GM12864 (cell line): ENCODE data around the gene ST8SIA6.
"Not testable (repeated sequence)": the region's sequence is repeated elsewhere in the genome, so short reads cannot be mapped to it uniquely, and the experiment has no call there.

Experiments used
- DNase-seq: peaks from one replicate; pipeline ENCODE4 v3.0.0-alpha.2; 2011; ENCODE audit warnings: low read depth
- H3K4me3 ChIP-seq: 2 replicates; pipeline ENCODE4 v1.5.1; 2011; ENCODE audit warnings: mild to moderate bottlenecking, low read depth, low read length, control low read depth
- CTCF ChIP-seq: IDR thresholded peaks from 2 replicates; pipeline ENCODE4 v1.5.1; 2011; ENCODE audit warnings: low read depth, mild to moderate bottlenecking, moderate library complexity, low read length, control low read depth, inconsistent platforms; ENCODE audit errors: missing control alignments

Gene ST8SIA6

GRCh38 chr10:17450024-17450423, 4.4 kb downstream of the ST8SIA6 start:
- no peak for TF ChIP-seq CTCF
- no peak overlapping the region for H3K4me3 ChIP-seq
- DNase-seq: no peak

GRCh38 chr10:17445400-17445998, 8.9 kb downstream of the ST8SIA6 start:
- DNase-seq: no peak
- no peak for TF ChIP-seq CTCF
- H3K4me3 ChIP-seq: no peak overlapping the region

- H3K4me3 ChIP-seq: no peak overlapping the region
- no peak for TF ChIP-seq CTCF
- no peak for DNase-seq
Measured at GRCh38 chr10:17444388-17444714, 10.0 kb downstream of the ST8SIA6 start.

GRCh38 chr10:17443707-17444387, 10.5 kb downstream of the ST8SIA6 start:
- no peak for TF ChIP-seq CTCF
- peak; percentile 12 for DNase-seq
- no peak overlapping the region for H3K4me3 ChIP-seq

GRCh38 chr10:17438583-17438982, 15.8 kb downstream of the ST8SIA6 start:
- TF ChIP-seq CTCF: no peak
- no peak overlapping the region for H3K4me3 ChIP-seq
- DNase-seq: no peak

GRCh38 chr10:17436578-17436977, 17.8 kb downstream of the ST8SIA6 start:
- H3K4me3 ChIP-seq, DNase-seq: not testable (repeated sequence)

GRCh38 chr10:17435953-17436352, 18.4 kb downstream of the ST8SIA6 start:
- TF ChIP-seq CTCF: no peak
- H3K4me3 ChIP-seq: no peak overlapping the region
- DNase-seq: no peak
